Cortex of kidney (tissue), 1 donor: ENCODE results near the gene JPH3.

Source experiments
- DNase-seq: peaks from one replicate; lab custom pipeline; 2025; lab: John Stamatoyannopoulos, UW

Gene JPH3

DNA sequence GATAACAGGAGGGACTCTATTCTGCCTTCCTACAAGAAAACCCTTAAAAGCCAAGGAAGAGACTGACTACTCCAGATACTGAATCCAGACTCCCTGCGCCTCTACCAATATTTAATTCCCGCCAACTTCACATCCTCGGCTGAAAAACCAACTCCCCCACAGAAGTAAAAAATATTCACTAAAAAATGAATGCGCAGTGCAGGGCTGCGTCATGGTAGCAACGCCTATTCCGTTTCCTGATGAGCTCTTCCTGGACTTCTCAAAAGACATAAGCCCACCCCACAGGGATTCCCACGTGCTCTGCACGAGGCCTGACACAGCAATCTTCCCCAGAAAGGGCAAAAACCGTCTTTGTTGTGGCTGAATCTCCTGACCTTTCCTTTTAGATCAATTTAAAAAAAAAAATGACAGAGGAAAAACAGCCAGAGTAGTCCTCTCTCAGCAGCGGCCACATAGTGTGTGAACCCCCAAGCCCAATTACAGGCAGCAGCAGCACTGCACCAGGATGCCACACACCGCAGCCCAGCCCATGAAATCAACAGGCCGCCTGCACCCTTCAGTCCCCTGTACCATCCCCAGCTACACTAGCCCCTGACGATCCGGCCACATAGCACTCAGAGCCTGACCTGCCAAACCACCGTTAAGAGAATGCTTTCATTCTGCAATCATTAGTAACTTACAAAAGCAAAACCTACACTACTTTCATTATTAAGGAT is 139.6 kb downstream of the JPH3 start:
- no peak for DNase-seq

DNA sequence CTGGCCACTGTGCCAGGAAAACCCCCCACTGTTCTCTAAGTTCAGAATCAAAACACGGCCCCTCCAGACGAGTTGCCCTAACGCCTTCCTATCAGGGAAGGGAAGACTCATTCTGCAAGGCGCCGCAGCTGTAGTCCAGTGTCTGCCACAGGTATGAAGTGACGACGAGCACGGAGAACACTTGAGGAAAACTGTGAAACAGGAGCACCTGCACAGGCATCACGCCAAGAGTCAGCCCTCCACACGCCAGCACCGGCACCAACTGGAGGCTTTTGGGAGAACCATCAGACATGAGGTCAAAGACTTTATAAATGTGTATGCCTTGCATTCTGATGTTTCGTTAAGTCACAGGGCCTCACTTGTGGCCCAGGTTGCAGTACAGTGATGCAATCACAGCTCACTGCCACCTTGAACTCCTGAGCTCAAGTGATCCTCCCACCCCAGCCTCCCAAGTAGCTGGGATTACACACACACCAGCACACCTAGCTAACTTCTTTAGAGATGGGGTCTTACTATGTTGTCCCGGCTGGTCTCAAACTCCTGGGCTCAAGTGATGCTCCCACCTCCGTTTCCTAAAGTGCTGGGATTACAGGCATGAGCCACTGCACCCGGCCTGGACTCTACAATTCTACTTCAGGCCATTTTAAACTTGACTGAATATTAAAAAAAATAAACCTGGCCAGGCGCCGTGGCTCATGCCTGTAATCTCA is 140.6 kb downstream of the JPH3 start:
- DNase-seq: no peak

DNA sequence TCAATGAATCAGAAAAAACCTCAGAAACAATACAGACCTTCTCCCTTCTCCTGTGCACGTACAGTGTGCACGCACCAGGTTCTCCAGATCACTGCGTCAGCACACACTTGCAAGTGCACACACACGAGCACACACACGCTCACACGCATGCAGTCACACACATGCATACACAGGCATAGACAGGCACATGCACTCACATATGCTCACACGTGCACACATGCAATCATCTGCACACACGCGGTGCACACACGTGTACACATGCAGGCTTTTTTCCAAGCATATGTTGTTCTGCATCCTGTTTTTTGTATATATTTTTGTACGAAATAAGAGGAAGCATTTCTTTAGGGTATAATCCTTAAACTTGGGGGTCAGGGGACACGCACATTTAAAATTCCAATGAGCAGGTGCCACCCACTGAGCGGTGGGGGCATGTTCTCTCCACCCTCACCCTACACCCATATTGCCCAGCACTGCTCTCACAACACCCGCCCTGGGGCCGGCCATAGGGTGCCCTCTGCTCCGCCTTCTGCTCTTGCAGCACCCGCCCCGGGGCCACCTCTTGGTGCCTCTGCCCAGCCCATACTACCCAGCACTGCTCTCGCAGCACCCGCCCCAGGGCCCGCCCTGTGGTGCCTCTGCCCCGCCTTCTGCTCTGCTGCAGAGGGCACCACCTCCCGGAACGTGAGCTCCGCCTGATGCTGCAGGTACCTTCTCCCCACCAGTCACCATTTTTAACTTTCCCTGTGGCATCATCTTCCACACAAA is 142.6 kb downstream of the JPH3 start:
- DNase-seq: no peak

DNA sequence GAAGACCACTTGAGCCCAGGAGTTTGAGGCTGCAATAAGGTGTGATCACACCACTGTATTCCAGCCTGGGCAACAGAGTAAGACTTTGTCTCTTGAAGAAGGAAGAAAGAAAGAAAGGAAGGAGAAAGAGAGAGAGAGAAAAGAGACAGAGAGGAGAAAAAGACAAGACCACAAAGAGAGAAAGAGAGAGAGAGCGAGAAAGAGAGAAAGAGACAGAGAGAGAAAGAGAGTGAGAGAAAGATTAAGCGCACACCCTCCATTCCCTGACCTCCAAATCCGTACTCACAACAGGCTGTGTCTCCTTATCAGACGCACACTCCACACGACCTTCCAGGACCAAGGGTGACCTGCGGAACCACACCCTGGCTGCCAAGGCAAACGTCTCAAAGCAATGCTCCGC is 143.9 kb downstream of the JPH3 start:
- DNase-seq: no peak
